K562 (cell line): ENCODE results near the gene CCNY. TPM values are rescaled to one million over a fixed set of nuclear protein-coding genes. Genes with fewer than 3 reads are reported as not detected.

ENCODE experiments used
- ESRRA ChIP-seq: fragments of 450-650 bp; IDR thresholded peaks from 2 replicates; pipeline ENCODE4 v1.6.1; 2014; ENCODE audit warnings: low read depth, mild to moderate bottlenecking, moderate library complexity, borderline replicate concordance
- ZSCAN32 ChIP-seq: fragments of 450-650 bp; formaldehyde crosslinking; IDR thresholded peaks from 2 replicates; pipeline ENCODE4 v1.4.0; 2020; ENCODE audit warnings: mild to moderate bottlenecking, moderate library complexity
- polyA plus RNA-seq, 8 experiments: library from polyadenylated mRNA; depleted of rRNA in 4 of 8; stranded (reverse) in 5 of 8; unstranded in 3 of 8; fragments of >200 nt; fragmentation: Nextera tagmentation in 2 of 8; fragmentation: Illumina TruSeq in 1 of 8; extraction: Ambion mirVana in 2 of 8; extraction: Trizol in 1 of 8; gene quantifications; 2 replicates each; pipeline versions ENCODE4 v1.2.1 to v1.2.3, GENCODE V29; 2011 to 2014; ENCODE audit warnings: inconsistent platforms in 1 of 8, missing spikeins in 1 of 8
- total RNA-seq, 7 experiments: library from RNA; depleted of rRNA in 6 of 7; stranded (reverse); fragments of >200 nt in 6 of 7; fragmentation: Illumina TruSeq in 2 of 7; extraction: Trizol in 2 of 7; gene quantifications; 2 replicates each; pipeline versions ENCODE4 v1.2.1 to v1.2.3, GENCODE V29; 2011 to 2021; ENCODE audit warnings: low replicate concordance in 1 of 7
- TF ChIP-seq, protein P1 (sequence below), 2 experiments: fragments of 450-650 bp; IDR thresholded peaks; 2 replicates each; pipeline ENCODE4 v1.6.1; 2018; ENCODE audit warnings: mild to moderate bottlenecking in 2 of 2, low read depth in 1 of 2; ENCODE audit not compliant: partially characterized antibody in 2 of 2
- TF ChIP-seq, protein P2 (sequence below): fragments of 200-800 bp; sonication (Bioruptor generic); IDR thresholded peaks from 2 replicates; pipeline ENCODE4 v1.6.1; 2017; ENCODE audit warnings: missing genetic modification characterization, missing compliant biosample characterization

CCNY gene
- total and polyA plus RNA-seq, 9 of the 15 experiments (the other 6 are each of a cell fraction or from before 2014, with no cell fraction given) = 8.4 to 109 (median 38.6) TPM

DNA sequence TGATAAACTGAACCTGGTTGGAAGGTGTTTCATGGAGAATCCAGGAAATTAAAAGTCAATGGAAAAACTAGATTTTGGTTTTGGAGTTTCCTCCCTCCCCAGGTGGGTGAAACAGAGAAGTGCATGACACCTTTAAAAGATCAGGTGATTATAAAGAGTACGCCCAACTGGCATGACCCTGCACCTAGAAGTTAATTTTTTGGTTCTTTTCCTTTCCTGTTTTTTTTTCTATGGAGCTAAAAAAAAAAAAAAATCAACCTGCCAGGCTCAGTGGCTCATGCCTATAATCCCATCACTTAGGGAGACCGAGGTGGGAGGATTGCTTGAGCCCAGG is 276.8 kb downstream of the CCNY start (continued):
- TF ChIP-seq ZSCAN32 (CRISPR knock-in tag) (no peak), ESRRA (no peak)
- TF ChIP-seq, protein P1, sequence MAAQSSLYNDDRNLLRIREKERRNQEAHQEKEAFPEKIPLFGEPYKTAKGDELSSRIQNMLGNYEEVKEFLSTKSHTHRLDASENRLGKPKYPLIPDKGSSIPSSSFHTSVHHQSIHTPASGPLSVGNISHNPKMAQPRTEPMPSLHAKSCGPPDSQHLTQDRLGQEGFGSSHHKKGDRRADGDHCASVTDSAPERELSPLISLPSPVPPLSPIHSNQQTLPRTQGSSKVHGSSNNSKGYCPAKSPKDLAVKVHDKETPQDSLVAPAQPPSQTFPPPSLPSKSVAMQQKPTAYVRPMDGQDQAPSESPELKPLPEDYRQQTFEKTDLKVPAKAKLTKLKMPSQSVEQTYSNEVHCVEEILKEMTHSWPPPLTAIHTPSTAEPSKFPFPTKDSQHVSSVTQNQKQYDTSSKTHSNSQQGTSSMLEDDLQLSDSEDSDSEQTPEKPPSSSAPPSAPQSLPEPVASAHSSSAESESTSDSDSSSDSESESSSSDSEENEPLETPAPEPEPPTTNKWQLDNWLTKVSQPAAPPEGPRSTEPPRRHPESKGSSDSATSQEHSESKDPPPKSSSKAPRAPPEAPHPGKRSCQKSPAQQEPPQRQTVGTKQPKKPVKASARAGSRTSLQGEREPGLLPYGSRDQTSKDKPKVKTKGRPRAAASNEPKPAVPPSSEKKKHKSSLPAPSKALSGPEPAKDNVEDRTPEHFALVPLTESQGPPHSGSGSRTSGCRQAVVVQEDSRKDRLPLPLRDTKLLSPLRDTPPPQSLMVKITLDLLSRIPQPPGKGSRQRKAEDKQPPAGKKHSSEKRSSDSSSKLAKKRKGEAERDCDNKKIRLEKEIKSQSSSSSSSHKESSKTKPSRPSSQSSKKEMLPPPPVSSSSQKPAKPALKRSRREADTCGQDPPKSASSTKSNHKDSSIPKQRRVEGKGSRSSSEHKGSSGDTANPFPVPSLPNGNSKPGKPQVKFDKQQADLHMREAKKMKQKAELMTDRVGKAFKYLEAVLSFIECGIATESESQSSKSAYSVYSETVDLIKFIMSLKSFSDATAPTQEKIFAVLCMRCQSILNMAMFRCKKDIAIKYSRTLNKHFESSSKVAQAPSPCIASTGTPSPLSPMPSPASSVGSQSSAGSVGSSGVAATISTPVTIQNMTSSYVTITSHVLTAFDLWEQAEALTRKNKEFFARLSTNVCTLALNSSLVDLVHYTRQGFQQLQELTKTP (IDR thresholded peaks at IDR 0.05; ENCODE audit: low read depth in 1 of 2, partially characterized antibody in 2 of 2) = no peak
- TF ChIP-seq, protein P2, sequence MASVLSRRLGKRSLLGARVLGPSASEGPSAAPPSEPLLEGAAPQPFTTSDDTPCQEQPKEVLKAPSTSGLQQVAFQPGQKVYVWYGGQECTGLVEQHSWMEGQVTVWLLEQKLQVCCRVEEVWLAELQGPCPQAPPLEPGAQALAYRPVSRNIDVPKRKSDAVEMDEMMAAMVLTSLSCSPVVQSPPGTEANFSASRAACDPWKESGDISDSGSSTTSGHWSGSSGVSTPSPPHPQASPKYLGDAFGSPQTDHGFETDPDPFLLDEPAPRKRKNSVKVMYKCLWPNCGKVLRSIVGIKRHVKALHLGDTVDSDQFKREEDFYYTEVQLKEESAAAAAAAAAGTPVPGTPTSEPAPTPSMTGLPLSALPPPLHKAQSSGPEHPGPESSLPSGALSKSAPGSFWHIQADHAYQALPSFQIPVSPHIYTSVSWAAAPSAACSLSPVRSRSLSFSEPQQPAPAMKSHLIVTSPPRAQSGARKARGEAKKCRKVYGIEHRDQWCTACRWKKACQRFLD (CRISPR knock-in tag) = no peak
